Activated B cell treated with CpG ODN at 0.5 μM for 24 hours (primary cell): ENCODE data around the gene FAM234B. TPM values are rescaled to one million over a fixed set of nuclear protein-coding genes. Genes with fewer than 3 reads are reported as not detected.

Experiments used
- ATAC-seq: fragments of 200-7000 bp; cut with Tn5 transposase; one replicate; pipeline ENCODE4 v1.10.0; 2021; ENCODE audit warnings: low read depth, mild to moderate bottlenecking, moderate library complexity
- CTCF ChIA-PET: fragments of 350-600 bp; sonication (Branson Sonifier 250); formaldehyde crosslinking; loops from one replicate; lab custom pipeline; 2021; ENCODE audit warnings: antibody characterized with exemption; lab: Charles Lee
- POLR2A ChIA-PET: fragments of 350-600 bp; sonication (Branson Sonifier 250); formaldehyde crosslinking; loops from one replicate; lab custom pipeline; 2021; ENCODE audit warnings: antibody characterized with exemption; lab: Charles Lee
- DNase-seq: peaks from one replicate; pipeline ENCODE4 v3.0.0; 2022
- H3K27ac Mint-ChIP-seq: one replicate; pipeline ENCODE4 v1.8.0; 2020; ENCODE audit warnings: mixed read lengths
- H3K27me3 Mint-ChIP-seq: one replicate; pipeline ENCODE4 v1.8.0; 2021; ENCODE audit warnings: mixed read lengths
- H3K36me3 Mint-ChIP-seq: one replicate; pipeline ENCODE4 v1.8.0; 2021; ENCODE audit warnings: low read depth, mixed read lengths
- H3K4me1 Mint-ChIP-seq: one replicate; pipeline ENCODE4 v1.8.0; 2021; ENCODE audit warnings: mixed read lengths
- H3K4me3 Mint-ChIP-seq: one replicate; pipeline ENCODE4 v1.8.0; 2020; ENCODE audit warnings: mild to moderate bottlenecking, mixed read lengths
- H3K9me3 Mint-ChIP-seq: one replicate; pipeline ENCODE4 v1.8.0; 2020; ENCODE audit warnings: mixed read lengths
- intact Hi-C: fragments of 100-400 bp; cut with micrococcal nuclease; formaldehyde crosslinking; loops from one replicate; pipeline ENCODE4 v1.15.1; 2024
- total RNA-seq: library from RNA; stranded (reverse); gene quantifications from 2 replicates; pipeline ENCODE4 v1.2.3, GENCODE V29; 2022
- TF ChIP-seq, protein P1 (sequence below): fragments of 200-600 bp; IDR thresholded peaks from one replicate; pipeline ENCODE4 v1.8.0; 2022; ENCODE audit warnings: antibody characterized with exemption, mild to moderate bottlenecking

Gene FAM234B
- total RNA-seq, 1 donor from 2014 or later = 6.3 TPM

DNA sequence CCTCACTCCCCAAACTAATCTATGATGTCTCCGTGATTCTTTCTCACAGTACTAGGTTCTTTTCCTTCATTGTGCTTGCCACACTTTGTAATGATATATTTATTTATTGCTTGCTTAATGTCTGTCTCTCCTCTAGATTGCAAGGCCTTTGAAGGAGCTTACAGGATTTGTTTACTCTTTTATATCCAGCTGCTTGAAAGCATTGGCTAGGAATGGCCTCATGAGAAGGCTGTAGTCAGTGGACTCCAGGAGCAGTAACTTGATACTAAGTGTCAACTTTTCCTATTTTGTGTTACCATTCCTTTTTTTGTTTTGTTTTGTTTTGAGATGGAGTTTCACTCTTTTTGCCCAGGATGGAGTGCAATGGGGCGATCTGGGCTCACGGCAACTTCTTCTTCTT is 7.3 kb upstream of the FAM234B start:
- no peak for DNase-seq
- Mint-ChIP-seq H3K27me3 (peaks cover 6% of the 10 kb centered on the region), H3K4me1 (peaks cover 16% of the 10 kb centered on the region), H3K9me3 (no peaks in the 10 kb centered on the region), H3K36me3 (no peaks in the 10 kb centered on the region), H3K4me3 (no peak overlapping the region), H3K27ac (no peak overlapping the region)
- no peak for ATAC-seq
- POLR2A ChIA-PET = no interaction called here
- CTCF ChIA-PET = no interaction called here
- intact Hi-C loops = no loop called here
- TF ChIP-seq, protein P1, sequence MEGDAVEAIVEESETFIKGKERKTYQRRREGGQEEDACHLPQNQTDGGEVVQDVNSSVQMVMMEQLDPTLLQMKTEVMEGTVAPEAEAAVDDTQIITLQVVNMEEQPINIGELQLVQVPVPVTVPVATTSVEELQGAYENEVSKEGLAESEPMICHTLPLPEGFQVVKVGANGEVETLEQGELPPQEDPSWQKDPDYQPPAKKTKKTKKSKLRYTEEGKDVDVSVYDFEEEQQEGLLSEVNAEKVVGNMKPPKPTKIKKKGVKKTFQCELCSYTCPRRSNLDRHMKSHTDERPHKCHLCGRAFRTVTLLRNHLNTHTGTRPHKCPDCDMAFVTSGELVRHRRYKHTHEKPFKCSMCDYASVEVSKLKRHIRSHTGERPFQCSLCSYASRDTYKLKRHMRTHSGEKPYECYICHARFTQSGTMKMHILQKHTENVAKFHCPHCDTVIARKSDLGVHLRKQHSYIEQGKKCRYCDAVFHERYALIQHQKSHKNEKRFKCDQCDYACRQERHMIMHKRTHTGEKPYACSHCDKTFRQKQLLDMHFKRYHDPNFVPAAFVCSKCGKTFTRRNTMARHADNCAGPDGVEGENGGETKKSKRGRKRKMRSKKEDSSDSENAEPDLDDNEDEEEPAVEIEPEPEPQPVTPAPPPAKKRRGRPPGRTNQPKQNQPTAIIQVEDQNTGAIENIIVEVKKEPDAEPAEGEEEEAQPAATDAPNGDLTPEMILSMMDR = no peak

DNA sequence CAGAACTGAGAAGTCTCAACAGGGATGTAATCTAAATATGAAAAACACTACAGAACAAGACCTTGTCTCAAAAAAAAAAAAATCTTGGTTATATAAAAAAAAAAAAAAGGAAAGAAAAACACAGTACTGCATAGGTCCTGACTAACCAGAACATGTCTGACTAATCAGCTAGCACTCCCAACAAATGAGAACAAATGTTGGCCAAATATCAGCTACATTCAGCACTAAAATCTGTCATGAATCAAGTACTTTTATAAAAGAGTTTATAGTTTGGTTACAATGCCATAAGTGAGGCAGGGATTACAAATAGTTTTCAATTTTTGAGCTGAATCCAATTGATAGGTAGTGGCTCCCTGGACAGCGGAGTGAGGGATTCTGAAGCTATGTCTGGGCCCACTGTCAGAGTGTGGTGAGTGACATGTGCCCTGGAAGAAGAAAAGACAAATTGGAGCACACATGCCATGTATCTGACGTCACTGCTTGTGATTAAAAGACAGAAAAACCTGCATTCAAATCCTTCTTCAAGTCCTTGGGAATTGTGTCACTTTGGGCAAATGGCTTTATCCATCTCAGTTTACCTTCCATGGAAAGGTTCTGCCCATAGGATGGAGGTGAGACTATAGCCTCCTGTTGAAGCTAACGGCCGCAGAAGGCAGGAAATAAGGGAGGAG is 5.6 kb upstream of the FAM234B start:
- ATAC-seq (no peak), DNase-seq (no peak)
- intact Hi-C loops = no loop called here
- peaks cover 6% of the 10 kb centered on the region for H3K27me3 Mint-ChIP-seq
- H3K9me3 Mint-ChIP-seq = no peaks in the 10 kb centered on the region
- peaks cover 16% of the 10 kb centered on the region for H3K4me1 Mint-ChIP-seq
- no peak overlapping the region for H3K4me3 Mint-ChIP-seq
- POLR2A ChIA-PET = no interaction called here
- TF ChIP-seq, protein P1 = no peak
- CTCF ChIA-PET = interaction anchor here (0.9 kb wide), 1 partner anchor 59 kb away, joined by 3 read pairs; no protein-coding TSS in a partner anchor
- no peak overlapping the region for H3K27ac Mint-ChIP-seq
- no peaks in the 10 kb centered on the region for H3K36me3 Mint-ChIP-seq

- intact Hi-C loops = no loop called here
- Mint-ChIP-seq H3K36me3 (no peaks in the 10 kb centered on the region), H3K27me3 (peaks cover 6% of the 10 kb centered on the region), H3K27ac (peak overlapping the region; percentile 4), H3K9me3 (no peaks in the 10 kb centered on the region), H3K4me1 (peaks cover 20% of the 10 kb centered on the region), H3K4me3 (no peak overlapping the region)
- TF ChIP-seq, protein P1 = no peak
- ChIA-PET POLR2A (no interaction called here), CTCF (no interaction called here)
- ATAC-seq (no peak), DNase-seq (no peak)
Observed at GRCh38 chr12:13039328-13039956, 4.7 kb upstream of the FAM234B start.

DNA sequence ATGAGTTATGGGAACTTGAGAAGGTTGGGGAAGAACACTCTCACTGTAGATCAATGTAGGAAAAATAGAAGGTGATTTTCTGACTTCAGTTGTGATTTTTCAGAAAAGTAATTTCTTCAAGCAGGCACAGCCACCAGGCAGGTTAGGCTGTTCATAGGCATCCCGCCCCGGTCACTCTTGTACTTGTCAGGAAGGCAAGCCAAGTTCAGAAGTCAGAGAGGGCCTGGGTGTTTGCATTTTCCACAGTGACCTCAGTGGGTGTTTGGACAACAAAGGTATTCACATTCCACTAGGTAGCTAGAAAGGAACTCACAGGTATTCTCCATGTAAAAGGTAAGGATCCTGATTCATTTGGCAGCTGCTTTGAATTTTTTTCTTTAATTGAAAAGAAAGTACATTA is 3.0 kb upstream of the FAM234B start:
- Mint-ChIP-seq H3K4me1 (peaks cover 25% of the 10 kb centered on the region), H3K27ac (no peak overlapping the region), H3K9me3 (no peaks in the 10 kb centered on the region), H3K27me3 (peaks cover under 1% of the 10 kb centered on the region), H3K4me3 (no peak overlapping the region), H3K36me3 (no peaks in the 10 kb centered on the region)
- DNase-seq = no peak
- intact Hi-C loops = no loop called here
- ATAC-seq = no peak
- CTCF ChIA-PET = no interaction called here
- POLR2A ChIA-PET = no interaction called here
- TF ChIP-seq, protein P1 = no peak

- Mint-ChIP-seq H3K4me3 (no peak overlapping the region), H3K27ac (no peak overlapping the region), H3K4me1 (peaks cover 25% of the 10 kb centered on the region), H3K36me3 (no peaks in the 10 kb centered on the region), H3K27me3 (no peaks in the 10 kb centered on the region), H3K9me3 (no peaks in the 10 kb centered on the region)
- ChIA-PET CTCF (interaction anchor here (1.1 to 1.8 kb wide), 2 partner anchors 8 to 126 kb away, joined by 4 to 5 read pairs; no protein-coding TSS in a partner anchor), POLR2A (no interaction called here)
- TF ChIP-seq, protein P1 = no peak
- DNase-seq (no peak), ATAC-seq (no peak)
- intact Hi-C loops = no loop called here
Observed at GRCh38 chr12:13042666-13043230, 1.4 kb upstream of the FAM234B start.
